ENCODE data around the gene MRPL38. TPM values are rescaled to one million over a fixed set of nuclear protein-coding genes. Genes with fewer than 3 reads are reported as not detected.

Gene MRPL38
- total RNA-seq, 2 experiments from 2014 or later, result 112 to 198 TPM

- no peak for TF ChIP-seq EZH2phosphoT487 (IDR thresholded peaks at IDR 0.05; ENCODE audit: borderline replicate concordance, low read depth, low read length)
- TF ChIP-seq CTCF (conservative IDR thresholded peaks at IDR 0.05; ENCODE audit: low read length), result no peak
- no peak overlapping the region for H3K4me3 ChIP-seq (ENCODE audit: low read depth, low read length, poor library complexity, severe bottlenecking)
- H3K36me3 ChIP-seq (ENCODE audit: insufficient read depth, low read length), result no peaks in the 10 kb centered on the region
- no peak overlapping the region for H3K27ac ChIP-seq (ENCODE audit: low read depth, low read length, poor library complexity, severe bottlenecking)
- H3K4me2 ChIP-seq (ENCODE audit: low read length), result no peak overlapping the region
- H3K4me1 ChIP-seq (ENCODE audit: insufficient read depth, low read length, poor library complexity, severe bottlenecking), result no peaks in the 10 kb centered on the region
- H3K9me2 ChIP-seq (ENCODE audit: insufficient read depth, low read length), result no peaks in the 10 kb centered on the region
- ChIA-PET POLR2A (interaction anchor here (0.6 kb wide), 2 partner anchors 23 to 1396 kb away, joined by 3 to 4 read pairs; partner anchors contain the start of gene FBF1), CTCF (ENCODE audit: unreplicated experiment) (interaction anchor here (0.6 kb wide), 1 partner anchor 177 kb away, joined by 3 read pairs; no protein-coding TSS in a partner anchor)
- intact Hi-C loops (cut with micrococcal nuclease; ENCODE audit: unreplicated experiment), result no loop called here
- no peaks in the 10 kb centered on the region for H4K20me1 ChIP-seq (ENCODE audit: insufficient read depth, low read length)
- no TSS peak for BruUV-seq (replicated peaks)
- H3K79me2 ChIP-seq (ENCODE audit: insufficient read depth, low read depth, low read length), result no peaks in the 10 kb centered on the region
- no peaks in the 10 kb centered on the region for H3K9me3 ChIP-seq (ENCODE audit: low read length)
- DNase-seq (ENCODE audit: low spot score), result no peak
- no peak overlapping the region for H2AFZ ChIP-seq (ENCODE audit: low read length)
Observed at GRCh38 chr17:75917917-75918445, 13.3 kb upstream of the MRPL38 start.

- no peak for DNase-seq (ENCODE audit: low spot score)
- no peaks in the 10 kb centered on the region for H3K79me2 ChIP-seq (ENCODE audit: insufficient read depth, low read depth, low read length)
- H3K36me3 ChIP-seq (ENCODE audit: insufficient read depth, low read length), result no peaks in the 10 kb centered on the region
- H3K4me3 ChIP-seq (ENCODE audit: low read depth, low read length, poor library complexity, severe bottlenecking), result no peak overlapping the region
- no peak overlapping the region for H3K27ac ChIP-seq (ENCODE audit: low read depth, low read length, poor library complexity, severe bottlenecking)
- no peaks in the 10 kb centered on the region for H3K4me1 ChIP-seq (ENCODE audit: insufficient read depth, low read length, poor library complexity, severe bottlenecking)
- H2AFZ ChIP-seq (ENCODE audit: low read length), result no peak overlapping the region
- H3K4me2 ChIP-seq (ENCODE audit: low read length), result no peak overlapping the region
- no peaks in the 10 kb centered on the region for H3K9me3 ChIP-seq (ENCODE audit: low read length)
- BruUV-seq (replicated peaks), result no TSS peak
- POLR2A ChIA-PET, result interaction anchor here (0.6 to 1.1 kb wide), 4 partner anchors 10 to 1397 kb away, joined by 3 to 4 read pairs (median 3); partner anchors contain the start of genes ACOX1 and TEN1
- H4K20me1 ChIP-seq (ENCODE audit: insufficient read depth, low read length), result no peaks in the 10 kb centered on the region
- TF ChIP-seq EZH2phosphoT487 (IDR thresholded peaks at IDR 0.05; ENCODE audit: borderline replicate concordance, low read depth, low read length) (no peak), CTCF (conservative IDR thresholded peaks at IDR 0.05; ENCODE audit: low read length) (no peak)
- CTCF ChIA-PET (ENCODE audit: unreplicated experiment), result interaction anchor here (0.6 kb wide), 1 partner anchor 178 kb away, joined by 3 read pairs; no protein-coding TSS in a partner anchor
- intact Hi-C loops (cut with micrococcal nuclease; ENCODE audit: unreplicated experiment), result no loop called here
- no peaks in the 10 kb centered on the region for H3K9me2 ChIP-seq (ENCODE audit: insufficient read depth, low read length)
Observed at GRCh38 chr17:75917141-75917916, 12.6 kb upstream of the MRPL38 start.
